ENCODE results near the gene PLA2G4D.

PLA2G4D gene

DNA sequence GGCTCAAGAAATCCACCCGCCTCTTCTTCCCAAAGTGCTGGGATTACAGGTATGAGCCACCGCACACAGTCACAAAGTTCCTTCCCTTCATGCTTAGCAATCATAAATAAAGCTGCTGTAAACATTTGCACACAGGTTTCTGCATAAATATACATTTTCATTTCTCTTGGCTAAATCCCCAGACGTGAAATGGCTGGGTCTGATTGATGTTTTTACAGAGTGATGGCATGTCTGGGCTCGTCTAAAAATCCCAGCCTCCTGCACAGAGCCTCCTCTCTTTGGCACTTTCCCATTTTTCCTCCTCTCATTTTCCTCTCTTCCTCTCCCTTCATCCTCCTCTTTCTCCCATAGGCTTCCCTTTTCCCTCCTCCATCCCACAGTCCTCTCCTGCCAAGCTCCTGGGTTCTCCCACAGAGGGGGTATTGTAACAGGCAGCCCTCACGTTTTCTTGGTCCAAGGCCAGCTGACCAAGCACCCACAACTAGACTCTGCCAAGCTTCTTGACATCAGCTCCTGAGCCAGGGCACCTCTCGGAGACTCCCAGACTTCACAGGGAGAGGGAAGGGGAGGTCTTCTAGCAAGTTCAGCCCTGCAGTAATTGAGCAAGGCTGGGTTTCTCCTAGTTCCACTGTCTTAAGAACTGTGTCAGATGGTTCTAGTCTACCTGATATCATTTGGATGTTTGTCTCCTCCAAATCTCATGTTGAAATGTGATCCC lies 63.0 kb downstream of the PLA2G4D start:
- DNase-seq: no peak

DNA sequence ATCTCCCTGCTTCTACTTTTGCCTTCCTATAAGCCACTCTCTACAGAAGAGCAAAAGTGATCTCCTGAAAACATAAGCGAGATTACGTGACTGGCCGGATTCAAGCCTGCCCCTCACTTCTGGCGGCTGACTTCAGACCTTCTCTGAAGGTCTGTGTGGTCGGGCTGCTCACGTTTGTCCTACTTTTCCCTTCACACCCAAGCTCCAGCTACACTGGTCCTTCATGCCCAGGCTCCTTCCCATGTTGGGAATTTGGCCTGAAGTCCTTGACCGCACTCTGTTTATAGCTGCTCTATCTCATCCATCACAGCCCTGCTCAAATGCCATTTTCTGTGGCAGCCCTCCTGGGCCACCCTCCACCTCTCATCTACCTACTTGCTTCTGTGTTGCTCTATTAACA lies 66.8 kb downstream of the PLA2G4D start:
- DNase-seq: no peak

DNA sequence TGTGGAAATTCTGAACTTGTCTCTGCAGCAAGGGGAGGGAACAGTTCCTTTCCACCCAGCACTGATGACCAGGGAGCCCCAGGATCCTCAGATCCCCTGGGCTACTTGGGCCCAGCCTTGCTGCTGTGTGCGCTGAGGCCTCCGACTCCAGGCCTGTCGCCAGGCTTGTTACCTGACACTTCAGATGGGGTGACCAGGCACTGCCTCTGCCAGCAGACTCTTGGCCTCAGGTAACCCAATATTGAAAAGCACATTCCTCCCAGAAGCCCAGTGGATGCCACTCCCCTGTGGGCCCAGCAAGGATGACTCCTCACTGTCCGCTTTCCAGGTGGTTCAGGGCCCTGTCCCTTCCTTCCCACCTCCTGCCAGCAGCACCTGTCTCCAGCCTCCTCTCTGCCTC lies 70.1 kb downstream of the PLA2G4D start:
- DNase-seq: no peak

DNA sequence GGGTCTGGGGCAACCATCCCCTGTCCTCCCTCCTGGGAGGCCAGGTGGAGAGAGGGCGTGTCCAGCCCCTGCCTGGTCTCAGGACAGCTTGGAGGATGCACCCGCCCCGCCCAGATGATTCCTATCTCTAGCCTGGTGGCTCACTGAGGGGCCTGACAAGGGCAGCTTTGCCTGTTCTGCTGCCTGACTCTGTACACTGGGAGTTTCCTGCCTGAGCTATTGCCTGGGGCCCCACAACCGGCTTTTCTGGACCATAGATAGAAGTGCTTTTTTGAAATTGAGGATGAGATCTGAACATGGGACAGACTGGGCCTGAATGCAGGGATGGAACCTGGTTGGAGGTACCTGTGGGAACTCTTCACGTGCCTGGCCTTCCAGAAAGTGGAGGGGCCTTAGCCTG lies 72.8 kb downstream of the PLA2G4D start:
- no peak for DNase-seq

DNA sequence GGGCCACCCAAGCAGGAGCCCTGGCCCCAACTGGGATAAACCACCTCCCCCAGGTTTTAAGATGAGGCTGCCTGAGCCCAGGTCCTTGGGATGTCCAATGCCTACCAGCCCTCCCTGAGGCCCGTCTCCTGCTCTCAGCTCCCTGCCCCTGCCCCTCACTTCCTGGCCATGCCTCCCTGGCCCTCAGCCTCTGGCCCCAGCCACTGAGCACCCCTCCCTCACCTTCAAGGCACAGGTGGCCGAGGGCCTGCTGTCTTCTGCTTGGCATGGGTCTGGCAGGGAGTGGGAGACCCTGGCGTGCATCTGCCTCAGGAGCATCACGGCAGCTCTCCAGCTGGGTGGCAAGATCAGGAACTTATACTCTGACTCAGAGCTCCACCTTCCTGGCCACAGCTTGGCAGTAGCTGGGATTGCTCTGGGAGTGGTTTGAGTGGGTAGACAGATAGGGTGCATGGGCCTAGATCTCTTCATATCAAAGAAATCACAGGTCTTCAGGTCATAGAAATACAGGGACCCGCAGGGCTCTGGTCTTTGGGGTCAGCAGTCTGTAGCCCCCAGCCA lies 73.6 kb downstream of the PLA2G4D start, which contains the start of gene PLA2G4E:
PLA2G4E (minus strand) TSS at position 330 of the 561 bp plus-strand sequence; CDS start at position 318, 12 bp downstream.
- no peak for DNase-seq

DNA sequence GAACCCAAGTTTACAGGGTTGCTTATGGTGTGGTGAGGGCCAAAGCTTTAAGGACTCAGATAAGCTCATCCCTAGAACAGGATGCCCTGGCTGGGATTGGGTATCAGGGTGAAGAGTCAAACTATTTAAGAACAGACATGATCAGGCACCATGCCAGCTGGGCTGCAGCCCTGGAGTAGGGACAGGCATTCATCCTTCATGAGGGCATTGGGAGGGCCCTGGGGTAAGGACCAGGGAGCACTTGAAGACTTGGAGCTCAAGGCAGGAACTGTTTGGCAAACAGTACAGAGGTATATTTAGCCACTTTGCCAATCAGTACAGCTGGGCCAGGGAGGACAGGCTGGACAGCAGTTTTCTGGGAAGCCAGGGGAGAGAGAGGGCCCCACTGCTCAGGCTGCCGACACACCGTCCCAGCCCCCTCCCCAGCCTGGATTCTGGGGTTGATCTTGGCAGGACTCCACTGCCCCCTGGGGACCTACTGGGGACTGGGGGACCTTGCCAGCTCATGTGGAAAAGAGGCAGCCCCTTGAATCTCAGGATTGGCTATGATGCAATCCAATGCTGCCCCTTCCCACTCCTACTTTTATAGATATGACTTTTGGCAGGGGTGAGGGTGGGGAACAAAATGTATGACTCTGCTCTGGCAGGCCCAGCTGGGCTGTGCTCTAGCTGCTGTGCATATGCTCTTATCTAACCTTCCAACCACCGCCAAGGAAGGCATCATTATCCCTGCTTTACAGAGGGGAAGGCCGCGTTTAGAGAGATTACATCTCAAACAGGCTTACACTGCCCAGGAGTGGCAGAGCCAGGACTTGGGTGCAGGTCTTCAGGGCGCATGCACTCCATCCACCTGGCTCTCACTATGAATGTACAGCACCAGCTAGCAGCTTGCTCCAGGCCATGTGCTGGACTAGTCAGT lies 75.8 kb downstream of the PLA2G4D start:
- peak in 1 of 56 donors; percentile 10 for DNase-seq

Data from amygdala (tissue), 56 donors.